Measurements from ENCODE around the gene STOX1. TPM values are rescaled to one million over a fixed set of nuclear protein-coding genes. Genes with fewer than 3 reads are reported as not detected.
A peak's percentile ranks its signal among the peaks of the same experiment; 100 is the strongest.

Gene STOX1
- polyA plus RNA-seq, 1 donor (not counting 4 experiments of a cell fraction or from before 2014, with no cell fraction given) = 0.14 TPM

- Histone ChIP-seq H3K9ac (ENCODE audit: control insufficient read depth, extremely low read depth, insufficient read depth, low read length) (peak overlapping the region; percentile 47), H3K36me3 (ENCODE audit: control insufficient read depth in 2 of 2, extremely low read depth in 1 of 2, insufficient read depth in 2 of 2, low read length in 2 of 2) (no peaks in the 10 kb centered on the region), H3K79me2 (ENCODE audit: control insufficient read depth, insufficient read depth, low read length) (no peaks in the 10 kb centered on the region), H3K9me3 (ENCODE audit: control insufficient read depth, low read depth, low read length) (no peaks in the 10 kb centered on the region), H3K27ac (ENCODE audit: control insufficient read depth, insufficient read depth, low read length) (peak overlapping the region; percentile 70), H3K9me1 (ENCODE audit: control insufficient read depth, extremely low read depth, insufficient read depth, low read length) (peaks cover 2% of the 10 kb centered on the region), H3K4me2 (ENCODE audit: control insufficient read depth, extremely low read depth, insufficient read depth, low read depth, low read length) (peak overlapping the region; percentile 85), H4K20me1 (ENCODE audit: control insufficient read depth, extremely low read depth, insufficient read depth, low read length) (no peaks in the 10 kb centered on the region), H3K27me3 (ENCODE audit: control insufficient read depth, extremely low read depth, insufficient read depth, low read length) (no peaks in the 10 kb centered on the region), H3K4me3 (ENCODE audit: control insufficient read depth in 2 of 3, extremely low read depth in 1 of 3, insufficient read depth in 2 of 3, low read depth in 1 of 3, low read length in 3 of 3) (no peak overlapping the region), H2AFZ (ENCODE audit: control insufficient read depth, low read length) (no peak overlapping the region), H3K4me1 (ENCODE audit: control insufficient read depth, extremely low read depth, insufficient read depth, low read length) (peaks cover 17% of the 10 kb centered on the region)
- dilution Hi-C loops (cut with MboI; ENCODE audit: extremely low pct_ligation_motif_present, low sequenced_read_pairs) = no loop called here
- DNase-seq (ENCODE audit: low read depth, low spot score) (no peak), FAIRE-seq (no peak)
- TF ChIP-seq CTCF (optimal IDR thresholded peaks at IDR 0.05 in 1 of 3, IDR thresholded peaks at IDR 0.05 in 1 of 3, conservative IDR thresholded peaks at IDR 0.05 in 1 of 3; ENCODE audit: extremely low read depth in 1 of 3, insufficient read depth in 2 of 3, low read length in 3 of 3) = no peak
- TF ChIP-seq EZH2 (IDR thresholded peaks at IDR 0.05; ENCODE audit: low read length) = no peak
These were observed 31.3 kb upstream of the STOX1 start for GRCh38 chr10:68795886-68796532.

- Histone ChIP-seq H4K20me1 (ENCODE audit: control insufficient read depth, extremely low read depth, insufficient read depth, low read length) (no peaks in the 10 kb centered on the region), H3K9me3 (ENCODE audit: control insufficient read depth, low read depth, low read length) (no peaks in the 10 kb centered on the region), H3K4me1 (ENCODE audit: control insufficient read depth, extremely low read depth, insufficient read depth, low read length) (peaks cover 17% of the 10 kb centered on the region), H2AFZ (ENCODE audit: control insufficient read depth, low read length) (no peak overlapping the region), H3K9ac (ENCODE audit: control insufficient read depth, extremely low read depth, insufficient read depth, low read length) (no peak overlapping the region), H3K79me2 (ENCODE audit: control insufficient read depth, insufficient read depth, low read length) (no peaks in the 10 kb centered on the region), H3K27me3 (ENCODE audit: control insufficient read depth, extremely low read depth, insufficient read depth, low read length) (no peaks in the 10 kb centered on the region), H3K4me3 (ENCODE audit: control insufficient read depth in 2 of 3, extremely low read depth in 1 of 3, insufficient read depth in 2 of 3, low read depth in 1 of 3, low read length in 3 of 3) (peak overlapping the region in 2 of 3 experiments; percentile 13 to 38), H3K9me1 (ENCODE audit: control insufficient read depth, extremely low read depth, insufficient read depth, low read length) (peaks cover 2% of the 10 kb centered on the region), H3K4me2 (ENCODE audit: control insufficient read depth, extremely low read depth, insufficient read depth, low read depth, low read length) (peak overlapping the region; percentile 85), H3K27ac (ENCODE audit: control insufficient read depth, insufficient read depth, low read length) (peak overlapping the region; percentile 70), H3K36me3 (ENCODE audit: control insufficient read depth in 2 of 2, extremely low read depth in 1 of 2, insufficient read depth in 2 of 2, low read length in 2 of 2) (no peaks in the 10 kb centered on the region)
- TF ChIP-seq CTCF (optimal IDR thresholded peaks at IDR 0.05 in 1 of 3, IDR thresholded peaks at IDR 0.05 in 1 of 3, conservative IDR thresholded peaks at IDR 0.05 in 1 of 3; ENCODE audit: extremely low read depth in 1 of 3, insufficient read depth in 2 of 3, low read length in 3 of 3) (no peak), EZH2 (IDR thresholded peaks at IDR 0.05; ENCODE audit: low read length) (no peak)
- dilution Hi-C loops (cut with MboI; ENCODE audit: extremely low pct_ligation_motif_present, low sequenced_read_pairs) = no loop called here
- FAIRE-seq = peak; percentile 79
- DNase-seq (ENCODE audit: low read depth, low spot score) = peak; percentile 91
These were observed 30.7 kb upstream of the STOX1 start for GRCh38 chr10:68796605-68797004.

Data from keratinocyte (primary cell).